HG03060 (cell line): ENCODE measurements around the gene PAFAH1B2.
"Not testable (repeated sequence)": the region's sequence is repeated elsewhere in the genome, so short reads cannot be mapped to it uniquely, and the experiment has no call there.

Experiments
- ATAC-seq: cut with Tn5 transposase; IDR thresholded peaks from one replicate; pipeline ENCODE4 v1.9.1; 2021; ENCODE audit warnings: low read depth, moderate number of reproducible peaks; ENCODE audit not compliant: unreplicated experiment

The PAFAH1B2 gene

DNA sequence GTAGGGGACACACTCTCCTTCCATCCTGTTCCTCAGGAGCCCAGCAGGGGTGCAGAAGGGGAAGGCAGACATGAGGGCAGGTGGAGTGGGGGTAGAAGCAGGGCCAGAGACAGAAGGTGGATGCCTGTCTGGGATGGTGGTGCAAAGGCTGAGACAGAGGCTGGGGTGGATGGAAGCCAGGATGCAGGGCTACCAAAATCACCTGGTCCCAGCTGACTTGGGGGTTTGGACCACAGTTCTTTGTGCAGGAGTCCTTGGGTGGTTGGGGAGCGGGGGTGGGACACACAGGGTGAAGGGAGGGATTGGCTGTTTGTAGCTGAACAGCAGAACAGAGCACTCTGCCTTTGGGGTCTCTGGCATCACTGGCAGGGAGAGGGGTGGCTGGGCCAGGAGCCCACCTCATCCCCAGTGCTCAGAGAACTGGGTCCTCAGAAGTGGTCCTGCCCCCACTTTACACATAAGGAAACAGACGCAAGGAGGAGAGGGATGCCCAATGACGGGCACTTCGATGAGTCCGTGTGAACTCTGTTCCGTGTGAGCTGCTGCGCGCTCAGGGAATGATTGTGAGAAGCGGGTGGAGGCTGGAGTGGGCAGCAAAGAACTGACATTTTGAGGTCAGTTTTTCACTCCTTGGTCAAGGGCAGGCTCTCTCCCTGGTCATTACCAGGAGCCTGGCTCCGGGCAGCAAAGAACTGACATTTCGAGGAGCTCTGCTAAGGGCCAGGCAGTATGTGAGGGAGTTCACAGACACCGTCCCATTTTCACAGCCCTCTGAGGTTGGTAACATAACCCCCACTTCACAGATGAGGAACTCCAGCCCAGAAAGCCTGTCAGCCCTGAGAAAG is 56.9 kb downstream of the PAFAH1B2 start:
- ATAC-seq = no peak

DNA sequence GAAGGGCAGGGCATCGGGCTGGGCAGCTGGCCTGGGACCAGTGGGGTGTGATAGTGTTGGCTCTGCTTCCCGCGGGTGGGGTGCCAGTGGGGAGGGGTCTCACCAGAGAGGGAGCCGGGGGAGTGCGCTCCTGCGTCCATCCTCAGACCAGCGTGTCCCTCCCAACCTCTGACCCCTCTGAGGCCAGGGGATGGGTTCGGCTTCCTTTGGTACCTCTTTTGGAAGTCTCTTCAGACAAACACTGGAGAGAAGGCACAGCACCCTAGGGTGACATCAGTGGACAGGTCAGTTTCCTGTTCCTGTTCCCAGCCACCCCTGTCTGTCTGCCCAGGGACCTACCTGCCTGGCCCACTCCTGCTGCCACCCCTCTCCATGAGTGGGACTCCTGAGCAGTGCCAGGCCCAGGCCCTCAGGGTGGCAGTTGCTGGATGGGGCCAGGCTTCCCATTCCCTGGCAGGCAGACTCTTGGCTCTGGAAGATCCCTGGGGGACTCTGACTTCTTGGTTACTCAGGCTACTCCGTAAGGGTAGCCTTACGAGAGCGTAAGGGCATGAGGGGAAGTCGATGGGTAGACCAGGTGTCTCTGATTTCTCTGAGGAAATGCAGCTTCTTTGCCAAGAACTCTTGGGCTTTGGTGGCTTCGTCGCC is 57.7 kb downstream of the PAFAH1B2 start:
- no peak for ATAC-seq

DNA sequence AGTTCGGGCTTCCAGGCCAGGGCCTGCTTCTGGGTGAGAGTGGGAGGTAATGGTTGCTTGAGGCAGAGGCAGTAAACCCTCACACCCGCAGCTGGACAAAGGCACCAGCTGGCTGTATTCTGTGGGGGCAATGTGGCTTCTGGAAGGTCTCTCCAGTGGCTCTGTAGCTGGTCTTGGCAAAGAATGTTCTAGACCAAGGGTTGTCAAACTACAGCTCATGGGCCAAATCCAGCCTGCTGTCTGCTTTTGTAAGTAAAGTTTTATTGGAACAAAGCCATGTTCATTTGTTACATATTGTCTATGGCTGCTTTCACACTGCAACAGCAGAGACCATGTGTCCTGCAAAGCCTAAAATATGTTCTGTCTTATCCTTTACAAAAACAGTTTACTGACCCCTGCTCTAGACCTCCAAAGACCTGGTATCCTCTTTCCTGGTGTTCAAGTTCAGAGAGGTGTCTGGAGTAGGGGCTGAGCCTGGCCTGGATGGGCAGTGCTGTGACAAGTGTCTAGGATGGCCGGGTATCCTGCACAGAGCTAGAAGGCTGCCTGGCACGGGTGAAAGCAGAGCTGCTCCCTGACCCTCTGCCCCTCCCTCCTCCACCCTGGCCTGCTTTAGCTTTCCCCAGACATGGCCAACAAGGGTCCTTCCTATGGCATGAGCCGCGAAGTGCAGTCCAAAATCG is 58.4 kb downstream of the PAFAH1B2 start:
- no peak for ATAC-seq

DNA sequence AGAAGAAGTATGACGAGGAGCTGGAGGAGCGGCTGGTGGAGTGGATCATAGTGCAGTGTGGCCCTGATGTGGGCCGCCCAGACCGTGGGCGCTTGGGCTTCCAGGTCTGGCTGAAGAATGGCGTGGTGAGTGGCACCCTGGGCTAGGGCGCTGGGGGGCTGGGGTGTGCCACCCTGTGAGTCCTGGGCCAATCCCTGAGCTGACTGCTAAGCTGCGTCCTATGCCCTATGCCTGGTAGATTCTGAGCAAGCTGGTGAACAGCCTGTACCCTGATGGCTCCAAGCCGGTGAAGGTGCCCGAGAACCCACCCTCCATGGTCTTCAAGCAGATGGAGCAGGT is 59.0 kb downstream of the PAFAH1B2 start:
- no peak for ATAC-seq

DNA sequence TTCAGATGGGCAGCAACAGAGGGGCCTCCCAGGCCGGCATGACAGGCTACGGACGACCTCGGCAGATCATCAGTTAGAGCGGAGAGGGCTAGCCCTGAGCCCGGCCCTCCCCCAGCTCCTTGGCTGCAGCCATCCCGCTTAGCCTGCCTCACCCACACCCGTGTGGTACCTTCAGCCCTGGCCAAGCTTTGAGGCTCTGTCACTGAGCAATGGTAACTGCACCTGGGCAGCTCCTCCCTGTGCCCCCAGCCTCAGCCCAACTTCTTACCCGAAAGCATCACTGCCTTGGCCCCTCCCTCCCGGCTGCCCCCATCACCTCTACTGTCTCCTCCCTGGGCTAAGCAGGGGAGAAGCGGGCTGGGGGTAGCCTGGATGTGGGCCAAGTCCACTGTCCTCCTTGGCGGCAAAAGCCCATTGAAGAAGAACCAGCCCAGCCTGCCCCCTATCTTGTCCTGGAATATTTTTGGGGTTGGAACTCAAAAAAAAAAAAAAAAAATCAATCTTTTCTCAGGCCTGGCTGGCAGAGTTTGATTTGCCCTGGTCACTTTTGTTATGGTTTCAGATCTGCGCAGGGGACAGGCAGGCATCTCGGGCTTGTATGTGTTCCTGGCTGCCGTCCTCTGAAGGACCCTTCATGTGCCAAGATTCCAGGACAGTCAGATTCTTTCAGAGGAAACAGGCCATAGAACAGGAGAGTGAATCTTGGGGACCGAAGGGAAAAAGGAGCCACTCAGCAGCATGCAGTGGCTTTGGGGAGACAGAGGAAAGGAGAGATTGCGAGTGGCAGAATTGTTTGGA is 60.4 kb downstream of the PAFAH1B2 start:
- ATAC-seq = no peak

DNA sequence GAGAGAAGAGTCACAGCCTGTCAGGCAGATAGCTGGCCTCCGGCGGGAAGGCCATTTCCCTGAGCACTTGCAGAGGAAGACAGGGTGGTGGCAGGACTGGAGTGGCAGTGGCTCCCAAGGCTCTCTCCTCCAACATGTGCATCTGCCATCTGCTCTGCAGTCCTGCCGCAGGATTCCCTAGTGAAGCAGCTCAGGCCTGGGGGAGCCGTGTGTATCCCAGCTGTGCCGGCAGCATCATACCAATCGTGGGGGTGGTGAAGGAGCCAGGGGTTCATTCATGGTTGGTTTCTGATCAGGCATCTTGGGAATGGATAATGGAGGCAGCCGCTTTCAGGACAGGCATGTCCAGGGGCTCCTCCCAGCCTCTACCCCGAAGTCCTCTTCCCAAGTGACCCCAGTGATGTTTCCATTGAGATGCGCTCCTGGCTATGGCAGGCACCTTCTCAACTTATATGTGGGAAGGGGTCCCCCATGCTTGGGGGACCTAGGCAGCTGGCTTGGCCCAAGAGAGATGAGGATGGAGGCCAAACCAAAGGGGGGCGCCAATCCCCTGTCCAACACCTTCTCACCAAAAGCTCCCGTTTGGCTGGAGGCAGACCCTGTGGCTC is 61.2 kb downstream of the PAFAH1B2 start:
- no peak for ATAC-seq

DNA sequence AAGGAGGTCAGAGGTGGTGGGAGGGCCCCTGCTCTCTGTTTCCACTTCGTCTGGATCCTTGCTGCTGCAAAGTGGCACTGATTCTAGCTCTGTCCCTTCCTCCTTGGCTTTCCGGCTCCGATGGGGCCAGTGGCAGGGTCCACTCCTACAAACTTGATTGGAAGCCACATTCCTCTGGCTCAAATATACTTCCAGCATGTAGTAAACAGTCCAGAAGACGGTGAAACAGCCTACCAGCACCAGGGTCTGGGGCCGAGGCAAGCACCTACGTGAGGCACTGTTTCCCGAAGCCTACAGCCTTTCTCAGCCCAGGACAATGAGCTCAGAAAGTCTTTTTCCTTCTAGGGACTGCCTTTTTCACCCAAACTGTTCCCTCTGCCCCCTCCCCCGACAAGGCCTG is 62.0 kb downstream of the PAFAH1B2 start:
- not testable (repeated sequence) for ATAC-seq

DNA sequence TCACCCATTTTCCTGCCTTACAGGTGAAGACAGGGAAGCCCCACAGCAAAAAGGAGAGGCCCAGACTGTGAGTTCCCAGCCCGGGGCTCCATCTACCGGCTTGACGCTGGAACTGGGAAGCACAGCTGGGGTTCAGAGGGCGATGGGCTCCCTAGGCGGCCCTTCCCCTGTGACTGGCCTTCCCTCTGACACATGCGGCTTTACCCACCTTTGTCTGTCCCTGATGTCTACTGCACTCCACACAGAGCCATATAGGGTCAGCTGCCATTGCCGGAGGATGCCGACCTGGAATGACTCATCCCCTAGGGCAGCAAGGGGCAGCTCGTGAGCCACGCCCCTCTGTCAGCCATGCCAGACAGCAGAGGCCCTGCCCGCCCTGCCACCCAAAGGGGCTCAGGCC is 62.8 kb downstream of the PAFAH1B2 start:
- ATAC-seq = not testable (repeated sequence)

DNA sequence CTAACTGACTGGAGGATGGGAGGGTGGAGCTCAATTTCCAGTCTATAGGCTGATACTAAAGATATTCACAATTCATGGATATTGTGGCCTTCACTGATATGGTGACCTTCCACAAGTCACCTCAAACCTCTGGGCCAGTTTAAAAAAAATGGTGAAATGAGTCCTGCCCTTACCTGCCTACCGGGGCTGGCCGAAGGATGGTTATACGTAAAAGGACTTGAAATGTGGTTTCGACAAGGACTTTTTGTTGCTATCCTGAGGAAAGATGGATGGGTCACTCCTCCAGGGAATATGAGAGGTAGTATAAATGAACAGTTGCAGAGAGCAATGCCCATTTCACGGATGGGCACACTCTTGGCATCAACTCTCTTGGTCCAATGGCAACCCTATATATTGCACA is 63.4 kb downstream of the PAFAH1B2 start:
- ATAC-seq = not testable (repeated sequence)

DNA sequence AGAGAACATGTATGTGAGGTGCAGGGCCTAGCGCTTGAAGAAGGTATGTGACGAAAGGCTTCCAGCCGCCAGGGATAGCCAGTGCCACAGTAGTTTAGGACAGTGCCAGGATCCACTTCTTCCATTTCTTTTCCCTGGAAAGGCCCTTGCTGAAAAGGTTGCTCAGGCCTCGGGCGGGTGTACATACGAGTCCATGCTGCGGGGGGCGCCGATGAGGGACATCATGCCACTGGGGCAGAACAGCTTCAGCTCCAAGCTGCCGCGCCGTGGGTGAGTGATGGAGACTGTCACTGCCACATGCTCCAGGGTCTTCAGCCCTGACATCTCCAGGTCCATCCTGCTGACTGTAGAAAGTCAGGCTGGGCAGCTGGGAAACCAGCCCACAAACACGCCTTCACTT is 64.6 kb downstream of the PAFAH1B2 start:
- ATAC-seq = not testable (repeated sequence)

DNA sequence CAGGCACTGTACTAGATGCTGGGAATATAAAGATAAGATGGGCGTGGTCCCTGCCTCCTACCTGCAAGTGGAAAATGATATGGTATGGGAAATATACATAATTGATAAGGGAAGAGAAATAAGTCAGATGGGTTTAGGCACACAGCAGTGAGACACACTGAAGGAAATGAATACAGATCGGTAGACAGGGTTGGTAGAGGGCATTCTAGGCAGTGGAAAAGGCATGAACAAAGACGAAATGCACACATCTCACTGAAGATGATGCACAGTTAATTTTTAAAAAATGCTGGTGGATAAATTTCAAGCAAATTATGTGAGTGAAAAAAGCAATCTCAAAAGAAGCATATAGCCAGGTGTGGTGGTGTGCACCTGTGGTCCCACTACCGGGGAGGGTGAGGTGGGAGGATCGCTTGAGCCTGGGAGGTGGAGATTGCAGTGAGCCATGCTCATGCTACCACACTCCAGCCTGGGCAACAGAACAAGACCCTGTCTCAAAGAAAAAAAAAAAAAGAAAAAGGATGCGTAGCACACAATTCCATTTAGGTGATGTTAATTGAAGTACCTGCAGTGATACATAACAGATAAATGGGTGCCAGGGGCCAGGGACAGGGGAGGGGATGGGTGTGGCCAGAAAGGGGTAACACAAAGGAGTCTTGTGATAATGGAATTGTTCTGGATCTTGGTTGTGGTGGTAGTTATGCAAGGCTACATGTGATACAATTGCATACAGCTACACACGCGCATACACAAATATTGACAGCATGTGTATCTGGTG is 65.5 kb downstream of the PAFAH1B2 start:
- not testable (repeated sequence) for ATAC-seq

DNA sequence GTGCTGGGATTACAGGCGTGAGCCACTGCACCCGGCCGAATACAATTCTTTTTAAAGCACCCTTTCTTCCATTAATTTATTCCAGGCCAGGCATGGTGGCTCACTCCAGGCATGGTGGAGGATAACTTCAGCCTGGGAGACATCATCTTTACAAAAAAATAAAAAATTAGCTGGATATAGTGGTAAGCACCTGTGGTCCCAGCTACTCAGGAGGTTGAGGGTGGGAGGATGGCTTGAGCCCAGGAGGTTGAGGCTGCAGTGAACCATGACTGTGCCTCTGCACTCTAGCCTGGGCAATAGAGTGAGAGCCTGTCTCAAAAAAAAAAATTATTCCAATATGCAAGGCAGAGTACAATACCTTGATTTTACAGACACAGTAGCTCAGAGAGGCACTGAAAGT is 66.5 kb downstream of the PAFAH1B2 start:
- no peak for ATAC-seq

DNA sequence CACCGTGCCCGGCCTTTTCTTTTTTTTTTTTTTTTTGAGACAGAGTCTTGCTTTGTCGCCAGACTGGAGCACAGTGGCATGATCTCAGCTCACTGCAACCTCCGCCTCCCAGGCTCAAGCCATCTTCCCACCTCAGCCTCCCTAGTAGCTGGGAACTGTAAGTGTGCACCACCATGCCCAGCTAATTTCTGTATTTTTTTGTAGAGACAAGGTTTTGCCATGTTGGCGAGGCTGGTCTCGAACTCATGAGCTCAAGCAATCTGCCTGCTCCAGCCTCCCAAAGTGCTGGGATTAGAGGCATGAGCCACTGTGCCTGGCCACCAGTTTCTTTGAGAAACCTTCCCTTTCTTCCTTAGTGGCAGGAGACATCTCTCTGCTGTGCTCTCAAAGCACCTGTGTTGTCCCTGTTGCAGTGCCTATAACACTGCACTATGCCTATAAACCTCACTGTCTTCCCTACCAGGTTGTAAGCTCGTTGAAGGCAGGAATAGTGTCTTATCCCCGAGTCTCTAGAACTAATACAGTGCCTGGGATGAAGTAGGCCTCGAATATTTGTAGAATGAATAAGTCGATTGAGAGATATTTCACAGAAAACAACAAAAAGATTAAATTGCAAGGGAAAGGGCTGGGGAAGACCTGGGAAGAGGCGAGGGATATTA is 68.7 kb downstream of the PAFAH1B2 start:
- ATAC-seq = no peak

DNA sequence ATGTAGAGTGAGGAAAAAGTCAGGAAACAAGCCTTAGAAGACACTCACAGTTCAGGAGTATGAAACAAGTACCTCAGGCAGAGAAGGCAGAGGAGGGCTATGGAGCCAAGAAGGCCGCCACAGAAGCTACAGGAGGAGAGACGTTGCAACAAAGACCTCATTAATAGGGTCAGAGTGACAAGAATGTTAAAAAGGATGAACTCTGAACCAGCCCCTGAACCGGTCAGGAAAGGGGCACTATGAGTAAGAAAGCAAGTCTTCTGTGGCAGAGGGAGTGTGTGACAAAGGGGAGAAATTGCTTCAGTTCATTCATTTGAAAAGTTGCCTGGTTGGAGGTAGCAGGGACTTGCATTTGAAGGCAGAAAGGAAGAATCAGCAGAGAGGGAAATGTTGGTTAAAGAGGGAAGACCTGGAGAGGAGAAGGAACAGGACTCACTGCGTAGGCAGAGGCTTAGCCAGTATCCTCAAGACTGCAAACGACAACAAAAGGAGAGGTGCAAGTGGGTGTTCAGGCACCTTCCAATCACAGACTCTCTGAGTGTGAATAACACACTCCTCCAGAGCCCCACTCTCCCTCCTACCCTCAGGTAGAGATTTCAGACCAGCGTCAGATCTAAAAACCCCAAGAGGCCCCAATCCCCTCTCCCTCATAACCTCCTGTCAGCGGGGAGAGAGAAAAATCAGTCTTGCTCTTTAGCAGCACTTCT is 70.5 kb downstream of the PAFAH1B2 start:
- no peak for ATAC-seq

DNA sequence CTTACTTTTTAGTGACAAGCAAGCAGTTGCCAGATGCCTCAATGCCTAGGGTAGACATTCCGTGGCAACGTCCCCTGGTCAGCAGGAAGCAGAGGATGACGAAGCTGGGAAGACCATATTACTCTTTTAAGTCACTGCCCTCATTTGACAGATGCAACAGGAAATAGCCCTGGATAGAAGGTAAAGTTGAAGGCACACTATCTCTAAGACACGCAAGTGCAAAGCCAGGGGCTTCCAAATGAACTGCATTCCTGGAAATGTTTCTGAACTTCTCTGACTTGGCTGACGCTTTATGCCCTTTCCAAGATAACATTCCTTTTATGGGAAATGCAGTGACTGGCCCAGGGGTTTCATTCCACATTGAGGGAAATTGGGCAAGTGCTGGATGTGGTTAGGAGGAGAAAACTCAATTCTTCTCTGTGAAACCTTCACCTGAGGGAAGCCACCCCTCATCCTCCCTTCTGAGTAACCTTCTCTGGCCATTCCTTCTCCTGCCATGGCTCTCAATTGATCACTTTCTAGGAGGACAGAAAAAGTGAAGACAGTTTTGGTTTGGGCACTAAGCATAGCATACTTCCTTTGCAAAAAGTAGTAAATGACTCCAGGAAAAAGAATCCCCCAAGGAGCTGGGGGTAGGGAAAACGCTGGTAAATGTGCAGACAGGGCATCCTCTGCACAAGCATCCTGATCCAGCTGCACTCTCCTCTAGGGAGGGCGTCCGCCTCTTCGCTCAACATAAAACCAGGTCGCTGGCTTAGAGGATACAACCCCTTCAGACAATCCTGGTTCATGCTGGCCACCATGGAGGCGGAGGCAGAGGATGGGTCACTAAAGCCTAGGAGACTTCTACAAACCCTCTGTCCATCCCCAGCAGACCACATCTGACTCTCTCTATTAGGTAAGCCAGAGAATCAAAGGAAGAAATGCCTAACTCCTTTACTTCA is 73.3 kb downstream of the PAFAH1B2 start:
- ATAC-seq = no peak

DNA sequence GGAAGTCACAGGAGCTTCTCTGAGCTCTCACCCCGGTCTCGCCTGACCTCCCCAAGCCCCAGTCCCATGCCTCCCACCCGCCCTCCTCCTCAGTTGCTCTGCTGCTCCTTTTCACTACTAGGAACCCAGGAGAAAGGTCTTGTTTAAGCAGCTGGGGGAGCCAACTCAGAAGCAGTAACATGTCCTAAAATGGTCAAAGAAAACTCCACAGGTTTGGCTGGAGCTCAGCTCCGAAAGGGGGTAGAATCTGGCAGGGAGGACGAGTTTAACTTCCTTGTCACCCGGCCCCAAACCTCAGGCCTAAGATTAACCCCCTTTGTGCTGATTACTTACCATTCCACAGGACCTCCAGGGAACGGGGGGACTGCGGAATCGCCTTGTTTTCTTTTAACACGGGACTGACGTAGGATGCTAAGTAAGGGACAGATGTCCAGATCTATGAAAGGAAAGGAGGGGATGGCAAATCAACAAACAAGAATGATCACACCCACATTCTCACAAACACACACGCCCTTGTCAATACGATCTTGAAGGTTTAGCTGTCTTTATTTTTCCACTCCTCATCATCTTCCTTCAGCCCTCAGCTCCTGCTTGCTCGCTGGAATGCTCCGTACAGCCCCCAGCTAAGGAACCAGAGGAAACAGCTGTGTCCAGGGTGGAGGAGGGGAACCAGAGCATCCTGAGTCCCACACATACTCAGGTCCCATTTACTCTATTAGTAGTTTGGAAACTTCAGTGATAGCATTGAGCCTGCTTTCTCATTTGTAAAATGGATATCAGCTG is 74.2 kb downstream of the PAFAH1B2 start:
- ATAC-seq = no peak

DNA sequence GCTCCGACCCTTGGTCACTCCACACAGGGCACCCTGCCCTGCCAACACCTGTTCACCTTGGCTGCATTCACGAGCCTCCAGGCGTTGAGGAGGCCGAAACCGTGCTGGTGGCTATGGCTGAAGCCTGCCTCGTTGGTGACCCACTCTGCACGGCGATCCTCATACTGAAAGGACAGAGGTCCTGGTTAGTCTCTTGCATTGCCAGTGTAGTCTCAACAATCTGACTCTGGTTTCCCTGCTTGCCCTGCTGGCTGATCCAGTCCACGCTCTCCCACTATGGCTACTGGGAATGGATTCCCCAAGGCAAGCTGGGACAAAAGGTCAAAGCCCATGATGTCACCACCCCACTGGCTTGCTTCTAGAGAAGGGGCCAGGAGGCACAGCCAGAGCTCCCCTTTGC is 74.9 kb downstream of the PAFAH1B2 start:
- ATAC-seq = no peak
